ENCODE measurements around the gene SHC1.

SHC1 gene

GRCh38 chr1:154971341-154971998 is 923 bp upstream of the SHC1 start:
- DNase-seq = no peak

- peak; percentile 65 for DNase-seq
Observed at GRCh38 chr1:154969860-154970452, 591 bp downstream of the SHC1 start.

- no peak for DNase-seq
Observed at GRCh38 chr1:154969246-154969645, 1.3 kb downstream of the SHC1 start.

- no peak for DNase-seq
Observed at GRCh38 chr1:154968731-154969130, 1.8 kb downstream of the SHC1 start.

- DNase-seq = no peak
Observed at GRCh38 chr1:154967331-154967950, 3.1 kb downstream of the SHC1 start.

GRCh38 chr1:154966111-154966510 is 4.4 kb downstream of the SHC1 start:
- DNase-seq = no peak

- DNase-seq = no peak
Observed at GRCh38 chr1:154964359-154964758, 6.2 kb downstream of the SHC1 start.

GRCh38 chr1:154963643-154964042 is 6.9 kb downstream of the SHC1 start:
- no peak for DNase-seq

- no peak for DNase-seq
Observed at GRCh38 chr1:154962795-154963330, 7.7 kb downstream of the SHC1 start.

- peak; percentile 46 for DNase-seq
Observed at GRCh38 chr1:154962156-154962749, 8.3 kb downstream of the SHC1 start.

- DNase-seq = peak; percentile 89
Observed at GRCh38 chr1:154961207-154962155, 9.1 kb downstream of the SHC1 start, which contains the start of gene PYGO2. Gene PYGO2 (minus strand): TSS chr1:154961782. CDS start chr1:154961576, 206 bp downstream.

GRCh38 chr1:154960446-154961136 is 10.0 kb downstream of the SHC1 start:
- no peak for DNase-seq

- no peak for DNase-seq
Observed at GRCh38 chr1:154959426-154959780, 11.1 kb downstream of the SHC1 start.

- DNase-seq = no peak
Observed at GRCh38 chr1:154958681-154959425, 11.7 kb downstream of the SHC1 start.

- no peak for DNase-seq
Observed at GRCh38 chr1:154958036-154958435, 12.5 kb downstream of the SHC1 start.

- peak; percentile 29 for DNase-seq
Observed at GRCh38 chr1:154957091-154957657, 13.4 kb downstream of the SHC1 start.

- peak; percentile 76 for DNase-seq
Observed at GRCh38 chr1:154956544-154956941, 14.0 kb downstream of the SHC1 start.

- peak; percentile 94 for DNase-seq
Observed at GRCh38 chr1:154955718-154956543, 14.6 kb downstream of the SHC1 start, which contains the start of gene PBXIP1. Gene PBXIP1 (minus strand): TSS chr1:154956099. CDS start chr1:154953721, 2,378 bp downstream.

- DNase-seq = peak; percentile 71
Observed at GRCh38 chr1:154955039-154955717, 15.4 kb downstream of the SHC1 start.

Measured in right hindlimb (tissue), 1 donor.